Mesenteric fat pad (tissue), 1 donor: ENCODE results near the gene RECQL5. TPM values are rescaled to one million over a fixed set of nuclear protein-coding genes. Genes with fewer than 3 reads are reported as not detected.
A peak's percentile ranks its signal among the peaks of the same experiment; 100 is the strongest.

ENCODE experiments used
- DNase-seq: peaks from one replicate; pipeline ENCODE4 v3.0.0-alpha.2; 2020; ENCODE audit warnings: low spot score
- total RNA-seq: library from RNA; stranded (reverse); fragmentation: NEBNext Ultra II Directional; extraction: Animal tissue kit (Norgen Biotek cat#: 25700); gene quantifications from one replicate; pipeline ENCODE4 v1.2.1, GENCODE V29; 2021
- donor health status: DM: yes; HTN: yes; CAD: no.

The RECQL5 gene
- total RNA-seq, 1 donor from 2014 or later: 12.7 TPM

- DNase-seq: no peak
Observed at GRCh38 chr17:75634754-75635609, 32.0 kb downstream of the RECQL5 start.

GRCh38 chr17:75634376-75634740, 32.6 kb downstream of the RECQL5 start:
- no peak for DNase-seq

GRCh38 chr17:75633486-75634375, 33.2 kb downstream of the RECQL5 start:
- DNase-seq: no peak

- peak; percentile 95 for DNase-seq
Observed at GRCh38 chr17:75632863-75633485, 34.0 kb downstream of the RECQL5 start, which contains the start of gene SMIM5. Gene SMIM5 (plus strand): TSS chr17:75633434. CDS start chr17:75640202, 6,768 bp downstream.

- DNase-seq: no peak
Observed at GRCh38 chr17:75632428-75632827, 34.5 kb downstream of the RECQL5 start.

- DNase-seq: no peak
Observed at GRCh38 chr17:75631353-75631752, 35.6 kb downstream of the RECQL5 start.

GRCh38 chr17:75630071-75630917, 36.7 kb downstream of the RECQL5 start:
- no peak for DNase-seq

GRCh38 chr17:75629157-75629556, 37.8 kb downstream of the RECQL5 start:
- DNase-seq: no peak

GRCh38 chr17:75628425-75628824, 38.5 kb downstream of the RECQL5 start:
- no peak for DNase-seq

- no peak for DNase-seq
Observed at GRCh38 chr17:75627094-75627493, 39.9 kb downstream of the RECQL5 start.

GRCh38 chr17:75626496-75627038, 40.4 kb downstream of the RECQL5 start:
- DNase-seq: no peak

GRCh38 chr17:75625813-75626486, 41.0 kb downstream of the RECQL5 start:
- DNase-seq: no peak

GRCh38 chr17:75624714-75625345, 42.1 kb downstream of the RECQL5 start:
- no peak for DNase-seq

GRCh38 chr17:75624021-75624420, 42.9 kb downstream of the RECQL5 start:
- no peak for DNase-seq

GRCh38 chr17:75623386-75623785, 43.6 kb downstream of the RECQL5 start:
- DNase-seq: no peak

- DNase-seq: no peak
Observed at GRCh38 chr17:75622771-75623273, 44.1 kb downstream of the RECQL5 start.

GRCh38 chr17:75622076-75622475, 44.9 kb downstream of the RECQL5 start:
- DNase-seq: no peak

- no peak for DNase-seq
Observed at GRCh38 chr17:75621489-75621888, 45.5 kb downstream of the RECQL5 start.
